HG03520 (cell line): ENCODE measurements around the gene NT5DC2.

Experiments
- ATAC-seq: cut with Tn5 transposase; IDR thresholded peaks from one replicate; pipeline ENCODE4 v1.9.1; 2021; ENCODE audit warnings: mild to moderate bottlenecking, moderate library complexity; ENCODE audit not compliant: unreplicated experiment

The NT5DC2 gene

GRCh38 chr3:52512727-52513126 is 20.9 kb downstream of the NT5DC2 start:
- ATAC-seq, result no peak

GRCh38 chr3:52512105-52512504 is 21.6 kb downstream of the NT5DC2 start:
- ATAC-seq, result no peak

- no peak for ATAC-seq
Measured at GRCh38 chr3:52511509-52511908, 22.1 kb downstream of the NT5DC2 start.

GRCh38 chr3:52509753-52510328 is 23.8 kb downstream of the NT5DC2 start:
- ATAC-seq, result no peak

- ATAC-seq, result no peak
Measured at GRCh38 chr3:52507359-52507758, 26.3 kb downstream of the NT5DC2 start.

- no peak for ATAC-seq
Measured at GRCh38 chr3:52506266-52506966, 27.2 kb downstream of the NT5DC2 start.

- ATAC-seq, result no peak
Measured at GRCh38 chr3:52504977-52505376, 28.7 kb downstream of the NT5DC2 start.

GRCh38 chr3:52503788-52504424 is 29.8 kb downstream of the NT5DC2 start:
- no peak for ATAC-seq

- no peak for ATAC-seq
Measured at GRCh38 chr3:52502808-52503350, 30.8 kb downstream of the NT5DC2 start.

- ATAC-seq, result no peak
Measured at GRCh38 chr3:52502001-52502400, 31.7 kb downstream of the NT5DC2 start.

GRCh38 chr3:52501046-52501445 is 32.6 kb downstream of the NT5DC2 start:
- no peak for ATAC-seq

GRCh38 chr3:52498137-52499054 is 35.3 kb downstream of the NT5DC2 start:
- ATAC-seq, result no peak

- no peak for ATAC-seq
Measured at GRCh38 chr3:52495777-52496602, 37.7 kb downstream of the NT5DC2 start.

- ATAC-seq, result no peak
Measured at GRCh38 chr3:52494886-52495495, 38.7 kb downstream of the NT5DC2 start, which contains the start of gene STAB1. STAB1 (plus strand) TSS chr3:52495338; CDS start chr3:52495414, 76 bp downstream.

- no peak for ATAC-seq
Measured at GRCh38 chr3:52494445-52494844, 39.2 kb downstream of the NT5DC2 start.

- no peak for ATAC-seq
Measured at GRCh38 chr3:52493232-52494017, 40.2 kb downstream of the NT5DC2 start.

GRCh38 chr3:52492059-52492458 is 41.6 kb downstream of the NT5DC2 start:
- ATAC-seq, result no peak

GRCh38 chr3:52490939-52491526 is 42.6 kb downstream of the NT5DC2 start:
- no peak for ATAC-seq
